Measurements from ENCODE around the gene TAF6L. TPM values are rescaled to one million over a fixed set of nuclear protein-coding genes. Genes with fewer than 3 reads are reported as not detected.

The TAF6L gene
- total and polyA plus RNA-seq, 2 donors (not counting 1 experiment from before 2014, with no cell fraction given): 28.2 to 48.2 TPM

- ChIA-PET CTCF (interaction anchor here (0.6 to 7.2 kb wide), 43 partner anchors 8 to 393 kb away, joined by 3 to 101 read pairs (median 4); partner anchors contain the start of genes B3GAT3, BSCL2, EEF1G and GANAB), POLR2A (interaction anchor here (0.6 to 3.7 kb wide), 19 partner anchors 14 to 1358 kb away, joined by 3 to 60 read pairs (median 6); partner anchors contain the start of genes C11orf98, CPSF7, CSKMT and HNRNPUL2)
- peak within 1 kb of the TSS; percentile 81 for H3K4me2 ChIP-seq (replicated peaks; ENCODE audit: low read depth, low read length, poor library complexity, severe bottlenecking)
- peak within 1 kb of the TSS; percentile 87 to 97 (median 94) for H3K4me3 ChIP-seq (ENCODE audit: control extremely low read depth in 1 of 5, extremely low read depth in 1 of 5, insufficient read depth in 1 of 5, low read depth in 2 of 5, low read length in 4 of 5)
- peak within 1 kb of the TSS; percentile 87 for H3K9ac ChIP-seq (ENCODE audit: low read length)
- peaks cover 1 to 23% of the 10 kb centered on the region in 2 experiments for H3K36me3 ChIP-seq (replicated peaks in 1 of 2; ENCODE audit: control extremely low read depth in 1 of 2, control insufficient read depth in 1 of 2, extremely low read depth in 1 of 2, insufficient read depth in 2 of 2, low read length in 1 of 2)
- peaks cover 27 to 35% of the 10 kb centered on the region in 2 donors for H3K4me1 ChIP-seq (ENCODE audit: control insufficient read depth in 2 of 2, insufficient read depth in 2 of 2, low read length in 2 of 2)
- intact Hi-C loops (cut with micrococcal nuclease): loop anchor here (1.0 to 10.0 kb wide), 7 partner anchors 16 to 392 kb away; partner anchors contain the start of genes NXF1, TAF6L, WDR74 and ZBTB3
- peak; percentile 70 for ATAC-seq (ENCODE audit: low read depth)
- no peaks in the 10 kb centered on the region for H3K27me3 Mint-ChIP-seq
- peaks cover 15% of the 10 kb centered on the region for H4K20me1 ChIP-seq (ENCODE audit: control insufficient read depth, insufficient read depth, low read length, poor library complexity, severe bottlenecking)
- H3K27ac Mint-ChIP-seq: peak within 1 kb of the TSS; percentile 96
- peaks cover 40% of the 10 kb centered on the region for H3K79me2 ChIP-seq (ENCODE audit: control insufficient read depth, insufficient read depth, low read length)
- peaks cover 48% of the 10 kb centered on the region for H3K4me1 Mint-ChIP-seq
- H2AFZ ChIP-seq (ENCODE audit: insufficient read depth, low read depth, low read length, poor library complexity, severe bottlenecking): peak within 1 kb of the TSS; percentile 83
- H3K27ac ChIP-seq (ENCODE audit: low read length in 2 of 2): peak within 1 kb of the TSS; percentile 68 to 78
- H3K4me3 Mint-ChIP-seq: peak within 1 kb of the TSS; percentile 97
- no peaks in the 10 kb centered on the region for H3K9me3 Mint-ChIP-seq (ENCODE audit: insufficient read depth)
- H3K9me3 ChIP-seq (ENCODE audit: control extremely low read depth in 1 of 3, control insufficient read depth in 2 of 3, insufficient read depth in 1 of 3, low read length in 2 of 3): no peaks in the 10 kb centered on the region
- peak; percentile 65 for TF ChIP-seq CTCF (IDR thresholded peaks at IDR 0.05)
- TF ChIP-seq EZH2 (IDR thresholded peaks at IDR 0.05; ENCODE audit: borderline replicate concordance, insufficient read depth, low read depth, low read length, poor library complexity, severe bottlenecking): no peak
- no peaks in the 10 kb centered on the region for H3K27me3 ChIP-seq (replicated peaks in 1 of 4; ENCODE audit: control extremely low read depth in 1 of 4, control insufficient read depth in 3 of 4, insufficient read depth in 4 of 4, low read length in 3 of 4)
- under 1% methylated on average over 88 of the region's 88 CpGs for WGBS (ENCODE audit: insufficient coverage)
- DNase-seq: peak; percentile 98
Measured at GRCh38 chr11:62787005-62787759, 16.0 kb downstream of the TAF6L start, which contains the start of gene TMEM179B. Gene TMEM179B, plus strand, starts transcription at chr11:62787402. Its CDS starts 30 bp downstream, at chr11:62787432.

All from B cell (primary cell).